GM18873 (cell line): ENCODE data around the gene POU3F2.

Experiments used
- ATAC-seq: cut with Tn5 transposase; IDR thresholded peaks from one replicate; pipeline ENCODE4 v1.9.1; 2021; ENCODE audit warnings: mild to moderate bottlenecking, moderate library complexity, moderate number of reproducible peaks; ENCODE audit not compliant: unreplicated experiment, low FRiP score

Gene POU3F2

DNA sequence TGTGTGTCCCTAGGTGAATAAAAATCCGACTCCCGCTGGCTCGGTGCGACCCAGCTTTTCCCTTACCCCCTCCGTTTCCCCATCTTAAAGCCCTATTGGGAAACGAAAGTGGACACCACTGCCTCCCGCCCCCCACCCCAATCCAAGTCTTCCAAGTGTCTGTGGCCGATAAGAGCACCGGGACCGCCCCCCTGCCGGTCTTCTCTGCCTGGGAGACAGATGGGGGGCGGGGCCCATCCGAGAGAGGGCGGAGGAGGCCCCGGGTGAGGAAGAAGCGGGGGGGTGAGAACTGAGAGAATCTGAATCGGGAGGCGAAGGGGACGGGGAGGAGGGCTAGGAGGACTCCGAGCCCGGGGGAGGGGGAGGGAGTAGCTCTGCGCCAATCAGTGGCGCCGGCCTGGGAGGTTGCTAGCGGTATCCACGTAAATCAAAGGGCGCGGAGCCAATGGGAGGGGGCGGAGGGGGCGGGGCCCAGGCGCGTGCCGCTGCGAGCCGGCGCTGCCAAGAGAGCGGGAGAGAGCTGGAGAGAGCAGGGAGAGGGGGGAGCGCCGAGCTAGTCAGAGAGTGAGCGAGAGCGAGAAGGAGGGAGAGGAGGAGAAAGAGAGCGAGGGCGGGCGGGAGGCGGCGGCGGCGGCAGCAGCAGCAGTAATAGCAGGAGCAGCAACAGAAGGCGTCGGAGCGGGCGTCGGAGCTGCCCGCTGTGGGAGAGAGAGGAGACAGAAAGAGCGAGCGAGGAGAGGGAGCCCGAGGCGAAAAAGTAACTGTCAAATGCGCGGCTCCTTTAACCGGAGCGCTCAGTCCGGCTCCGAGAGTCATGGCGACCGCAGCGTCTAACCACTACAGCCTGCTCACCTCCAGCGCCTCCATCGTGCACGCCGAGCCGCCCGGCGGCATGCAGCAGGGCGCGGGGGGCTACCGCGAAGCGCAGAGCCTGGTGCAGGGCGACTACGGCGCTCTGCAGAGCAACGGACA, at the start of gene POU3F2:
Gene POU3F2 (plus strand): TSS at position 515 of the 972 bp plus-strand sequence. CDS start 300 bp downstream, at position 815.
- peak; percentile 63 for ATAC-seq

DNA sequence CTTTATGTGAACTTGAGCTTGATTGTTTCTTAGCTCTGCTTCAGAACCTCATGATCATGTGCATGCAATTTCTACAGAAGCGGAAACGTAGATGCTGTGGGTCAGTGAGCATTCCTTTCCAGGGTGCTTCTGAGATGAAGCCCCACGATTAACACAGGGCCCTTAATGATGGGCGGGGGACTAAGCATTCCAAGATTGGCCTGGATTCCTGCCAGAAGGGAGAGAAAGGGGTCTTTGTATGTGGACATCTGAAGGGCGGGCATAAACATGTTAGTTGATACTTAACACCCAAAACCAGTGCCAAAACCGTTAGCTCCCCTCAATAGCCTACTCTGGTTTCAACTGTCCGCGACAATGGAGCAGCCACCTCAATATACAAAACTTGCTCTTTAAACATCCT, 46.9 kb upstream of the POU3F2 start:
- no peak for ATAC-seq

DNA sequence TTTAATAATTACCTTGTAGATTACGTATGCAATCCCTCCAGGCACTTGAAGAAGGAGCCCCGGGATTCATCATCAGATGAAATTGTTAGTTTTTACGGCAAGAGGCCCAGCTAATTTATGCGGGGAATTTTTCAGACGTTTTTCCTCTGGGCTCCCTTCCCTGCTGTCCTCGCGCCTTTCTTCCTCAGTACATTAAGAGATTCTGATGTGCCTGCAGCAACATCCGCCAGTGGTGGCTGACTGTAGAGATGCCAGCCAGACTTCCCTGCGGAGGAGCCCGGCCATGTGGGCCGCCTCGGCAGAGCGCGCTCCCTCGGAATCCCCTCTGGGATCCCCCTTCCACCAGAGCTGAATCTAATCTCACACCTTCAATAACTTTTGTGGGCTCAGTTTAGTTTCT, 46.4 kb upstream of the POU3F2 start:
- no peak for ATAC-seq

DNA sequence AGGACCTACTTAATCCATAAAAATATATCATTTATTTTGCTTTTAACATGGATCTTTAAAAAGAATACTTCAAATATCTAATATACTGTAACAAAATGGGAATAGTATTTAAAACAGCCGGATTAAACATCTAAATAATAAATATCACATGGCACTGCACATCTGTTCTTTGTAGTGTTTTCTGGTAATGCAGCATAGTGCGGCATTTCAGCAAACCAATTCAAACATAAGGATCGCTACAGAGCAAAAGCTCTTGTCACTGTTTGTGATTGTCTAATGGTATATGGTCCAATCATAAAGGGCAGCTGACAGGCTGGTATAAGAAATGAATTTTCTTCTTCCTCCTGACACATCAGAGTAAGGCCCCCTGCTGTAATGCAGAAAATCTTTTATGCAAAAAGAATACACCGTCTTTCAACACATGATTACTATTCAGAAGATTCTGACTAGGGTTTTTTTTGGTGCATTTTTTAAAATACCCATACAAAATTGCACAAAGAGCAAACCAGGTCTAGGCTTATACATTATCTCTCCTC, 40.0 kb upstream of the POU3F2 start:
- no peak for ATAC-seq

DNA sequence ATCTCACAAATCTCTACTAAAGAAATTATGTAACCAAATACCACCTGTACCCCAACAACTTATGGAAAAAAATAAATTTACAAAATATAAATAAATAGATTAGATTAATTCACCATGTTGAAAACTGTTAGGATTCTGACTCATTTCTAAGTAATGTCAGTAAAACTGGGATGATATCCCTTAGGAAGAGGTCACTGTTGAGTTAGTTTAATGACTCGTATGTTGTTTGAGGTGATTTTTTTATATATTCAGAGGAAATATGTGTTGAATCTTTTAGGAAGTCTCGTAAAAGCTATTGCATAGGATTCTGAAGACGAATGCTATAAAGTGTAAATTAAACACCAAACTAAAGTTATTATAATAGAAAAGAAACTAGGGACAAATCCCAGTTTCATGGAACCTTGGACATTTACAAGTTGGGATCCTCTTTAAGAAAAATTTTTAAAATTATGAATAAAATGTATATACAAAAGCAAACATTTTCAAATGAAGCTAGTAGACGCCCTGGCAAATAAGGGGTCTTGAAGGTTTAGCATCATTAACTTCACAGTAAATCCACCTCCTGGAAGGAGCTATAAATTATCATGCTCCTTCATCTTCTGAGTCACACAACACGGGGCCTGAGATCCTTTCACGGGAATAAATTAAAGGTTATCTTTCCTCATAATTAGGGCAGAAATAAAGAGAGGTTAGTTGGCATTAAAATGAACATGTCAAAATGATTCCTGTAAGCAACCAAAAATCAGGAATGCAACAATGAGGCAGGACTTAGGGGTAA, 37.0 kb upstream of the POU3F2 start:
- no peak for ATAC-seq

- no peak for ATAC-seq
These were observed 33.5 kb upstream of the POU3F2 start for GRCh38 chr6:98800866-98801265.

- ATAC-seq: no peak
These were observed 25.7 kb upstream of the POU3F2 start for GRCh38 chr6:98808541-98809210.

GRCh38 chr6:98812220-98812619, 22.2 kb upstream of the POU3F2 start:
- ATAC-seq: no peak

GRCh38 chr6:98816799-98817198, 17.6 kb upstream of the POU3F2 start:
- ATAC-seq: no peak

DNA sequence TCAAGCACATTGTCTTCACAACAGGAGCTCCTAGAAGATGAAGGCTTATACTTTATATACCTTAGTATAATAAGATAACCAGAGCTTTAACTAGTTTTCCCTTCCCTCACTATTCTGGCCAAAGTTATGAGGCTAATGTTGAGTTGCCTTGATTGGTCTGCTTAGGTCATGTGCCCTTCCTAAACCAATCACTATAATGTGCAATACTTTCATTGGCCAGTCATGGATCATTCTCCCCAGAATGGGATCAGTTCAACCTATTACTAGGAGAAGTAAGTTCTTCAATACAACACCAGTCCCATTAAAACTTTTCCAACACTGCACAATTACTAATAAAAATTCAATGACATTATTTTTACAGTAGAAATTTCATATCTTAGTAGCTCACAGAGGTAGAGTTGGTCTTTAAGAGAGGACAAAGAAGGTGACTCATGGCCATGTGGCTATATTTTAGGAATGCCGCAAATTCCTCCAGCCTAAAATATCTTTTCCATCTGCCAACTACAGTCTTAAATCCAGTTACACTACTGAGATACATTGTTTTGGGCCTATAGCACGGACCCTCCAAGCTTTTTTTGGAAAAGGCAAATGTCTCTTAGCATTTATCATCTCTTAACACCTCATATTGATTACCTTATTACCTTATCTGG, 12.5 kb upstream of the POU3F2 start:
- no peak for ATAC-seq

DNA sequence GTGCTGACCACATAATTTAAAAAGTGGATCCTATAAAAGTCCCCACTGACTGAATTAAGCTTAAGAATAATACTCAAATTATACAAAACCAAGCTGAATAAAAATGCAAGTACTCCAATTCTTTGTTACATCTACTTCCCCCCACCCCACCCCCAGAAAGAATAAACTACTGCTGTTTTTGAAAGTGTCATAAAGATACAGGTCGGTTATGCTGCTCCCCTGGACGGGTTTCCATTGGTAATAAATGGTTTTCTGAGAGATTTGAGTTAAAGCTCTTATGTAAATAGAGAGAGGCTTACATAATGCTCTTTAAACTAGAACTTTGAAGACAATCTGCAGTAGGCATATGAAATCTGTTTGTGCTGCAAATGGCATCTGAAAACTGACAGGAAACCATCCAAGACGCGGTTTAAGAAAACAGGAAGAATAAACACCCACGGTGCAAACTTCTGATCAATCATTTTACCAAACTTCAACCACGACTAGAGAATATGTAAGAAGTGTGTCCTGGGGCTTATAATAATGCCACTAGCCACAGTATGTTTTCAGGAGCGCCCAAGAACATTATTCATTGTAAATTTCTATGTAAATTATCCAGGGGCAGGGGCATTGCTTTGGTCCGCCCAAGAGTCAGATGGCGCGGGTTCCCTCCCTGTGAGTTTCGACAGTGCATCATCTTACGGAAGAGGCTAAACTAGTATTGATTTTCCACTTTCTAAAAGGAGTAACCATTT, 10.8 kb upstream of the POU3F2 start:
- no peak for ATAC-seq

- no peak for ATAC-seq
These were observed 10.0 kb upstream of the POU3F2 start for GRCh38 chr6:98824162-98824901.

DNA sequence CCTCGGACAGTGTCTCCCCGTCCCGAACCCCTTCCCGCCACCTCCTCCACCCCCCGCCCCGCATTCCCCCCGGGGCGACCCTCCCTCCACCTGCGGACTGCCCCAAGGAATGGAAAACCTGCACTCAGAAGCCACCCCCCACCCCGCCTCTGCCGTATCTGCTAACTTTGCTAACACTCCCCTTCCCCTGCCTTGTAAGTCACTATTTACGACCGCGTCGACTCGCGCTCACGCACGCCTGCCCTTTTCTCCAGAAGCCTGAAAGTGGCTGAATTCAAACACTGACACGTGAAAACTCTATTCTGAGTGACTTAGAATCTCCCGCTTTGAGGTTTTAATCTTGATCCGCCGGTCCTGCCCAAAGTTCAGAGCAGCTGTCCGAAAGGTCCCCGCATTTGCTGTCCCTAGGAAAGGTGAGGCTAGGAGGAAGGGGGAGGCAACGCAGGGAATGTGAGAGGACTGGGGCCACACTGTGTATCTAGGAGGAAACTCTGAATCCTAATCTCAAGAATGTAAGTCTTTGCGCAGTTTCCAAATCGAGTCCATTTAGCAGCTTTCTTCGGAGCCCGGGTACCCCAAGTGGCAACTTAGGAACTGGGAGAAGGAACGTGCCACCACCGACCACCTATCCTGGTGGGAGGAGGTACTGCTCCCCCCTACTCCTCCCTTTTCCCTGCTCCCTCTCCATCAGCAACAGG, 9.3 kb upstream of the POU3F2 start:
- no peak for ATAC-seq

DNA sequence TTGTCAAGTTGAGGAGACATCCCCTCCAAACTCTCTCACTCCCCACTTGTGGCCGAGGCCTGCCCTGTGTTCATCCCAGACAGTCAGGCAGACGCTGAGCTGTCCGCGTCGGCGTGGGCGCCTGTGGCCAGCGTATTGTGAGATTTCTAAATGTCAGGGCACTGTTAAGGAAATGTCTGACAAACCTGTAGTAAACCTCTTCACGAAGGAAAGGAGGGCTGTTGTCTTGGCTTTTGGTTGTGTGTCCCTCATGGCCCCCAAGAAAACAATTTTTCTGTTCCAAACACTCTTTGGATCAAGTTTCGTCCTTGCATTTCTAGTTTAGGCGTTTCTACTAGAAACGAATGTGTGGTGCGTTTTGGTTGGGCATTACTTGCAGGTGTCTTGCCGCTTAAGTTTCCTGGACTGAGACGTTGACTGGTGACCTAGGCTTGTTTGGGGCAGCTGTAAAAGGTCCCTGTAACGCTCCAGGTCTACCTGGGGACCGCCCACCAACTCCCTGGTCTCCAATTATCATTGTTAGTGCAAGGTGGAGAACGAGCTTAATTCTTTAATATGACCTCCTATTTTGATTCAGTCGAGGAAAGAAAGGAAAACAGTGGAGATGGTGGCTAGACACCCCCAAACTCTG, 8.7 kb upstream of the POU3F2 start:
- ATAC-seq: no peak

DNA sequence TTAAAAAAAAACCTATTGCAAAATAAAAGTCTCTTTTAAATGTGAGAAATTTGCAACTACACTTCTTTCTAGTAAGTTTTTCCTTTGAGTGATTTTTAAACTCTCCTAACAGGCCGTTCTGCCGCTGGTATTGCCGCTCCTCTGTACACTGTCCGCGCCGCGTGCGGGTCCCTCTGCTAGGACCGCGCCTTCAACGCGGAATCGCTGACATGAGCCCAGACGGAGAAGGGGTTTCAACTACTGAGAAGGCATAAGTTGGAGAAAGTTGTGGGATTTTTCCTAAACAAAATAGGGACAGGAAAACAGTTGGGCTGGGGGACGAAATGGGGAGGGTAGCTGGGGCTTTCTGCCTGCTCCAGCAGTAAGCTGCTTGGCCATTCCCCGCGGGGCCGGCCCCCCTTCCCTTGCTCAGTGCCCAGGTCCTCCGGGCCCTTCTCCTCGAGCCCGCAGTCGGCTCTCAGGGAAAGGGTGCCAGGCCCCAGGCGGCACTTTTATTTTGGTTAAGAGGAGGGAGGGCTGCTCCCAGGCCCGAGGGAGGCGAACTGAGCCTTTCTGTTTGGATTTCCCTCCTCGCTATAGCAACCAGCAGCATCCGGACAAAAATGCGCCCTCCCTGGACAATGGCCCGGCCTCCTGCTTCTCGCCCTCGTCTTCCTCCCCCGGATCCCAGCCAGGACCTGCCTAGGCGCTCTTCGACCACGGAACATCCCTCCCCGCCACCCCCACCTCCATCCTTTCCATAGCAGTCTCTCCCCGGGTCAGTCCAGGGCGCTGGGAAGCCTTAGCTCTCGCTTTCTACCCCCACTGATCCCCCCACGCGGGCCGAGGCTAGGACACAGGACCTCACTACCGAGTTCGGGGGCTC, 6.8 kb upstream of the POU3F2 start:
- ATAC-seq: no peak

GRCh38 chr6:98828211-98828788, 6.1 kb upstream of the POU3F2 start:
- ATAC-seq: no peak
